ENCODE measurements around the gene HIPK4.

The HIPK4 gene

DNA sequence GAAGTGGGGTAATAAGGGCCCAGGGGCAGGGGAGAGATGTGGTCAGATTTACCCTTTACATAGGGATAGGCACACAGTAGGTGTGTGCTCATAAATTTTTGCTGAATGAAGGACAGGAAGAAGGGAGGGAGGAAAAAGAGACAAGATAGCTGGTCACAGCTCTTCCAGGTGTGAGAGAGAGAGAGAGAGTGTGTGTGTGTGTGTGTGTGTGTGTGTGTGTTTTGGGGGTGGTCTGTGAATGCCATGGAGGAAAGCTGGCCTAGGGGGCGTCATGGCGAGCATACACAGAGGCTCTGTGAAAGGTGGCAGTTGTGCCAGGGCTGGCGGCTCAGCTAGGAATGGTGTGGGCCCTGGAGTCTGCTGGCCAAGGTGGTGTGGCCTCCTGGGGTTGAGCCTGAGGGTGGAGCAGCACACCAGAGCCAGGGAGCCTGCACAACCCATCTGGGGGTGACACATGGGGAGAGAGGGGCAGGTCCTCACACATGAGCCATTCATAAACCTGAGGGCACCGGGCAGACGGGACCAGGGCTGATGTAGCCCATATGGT lies 29.2 kb upstream of the HIPK4 start:
- no peak for TF ChIP-seq SIN3A (IDR thresholded peaks at IDR 0.05; ENCODE audit: borderline replicate concordance, insufficient read depth, low read length)

DNA sequence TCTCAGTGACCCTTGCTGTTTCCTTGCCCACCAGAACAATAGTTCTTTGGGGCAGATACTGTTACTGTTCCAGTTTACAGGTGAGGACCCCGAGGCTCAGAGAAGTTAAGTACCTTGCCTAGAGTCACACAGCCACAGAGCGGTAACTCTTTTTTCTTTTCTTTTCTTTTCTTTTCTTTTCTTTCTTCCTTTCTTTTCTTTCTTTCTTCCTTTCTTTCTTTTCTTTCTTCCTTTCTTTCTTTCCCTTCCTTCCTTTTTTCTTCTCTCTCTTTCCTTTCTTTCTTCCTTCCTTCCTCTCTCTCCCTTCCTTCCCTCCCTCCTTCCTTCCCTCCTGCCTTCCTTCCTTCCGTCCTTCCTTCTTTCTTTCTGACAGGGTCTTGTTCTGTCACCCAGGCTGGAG lies 28.1 kb upstream of the HIPK4 start:
- TF ChIP-seq, protein P1, sequence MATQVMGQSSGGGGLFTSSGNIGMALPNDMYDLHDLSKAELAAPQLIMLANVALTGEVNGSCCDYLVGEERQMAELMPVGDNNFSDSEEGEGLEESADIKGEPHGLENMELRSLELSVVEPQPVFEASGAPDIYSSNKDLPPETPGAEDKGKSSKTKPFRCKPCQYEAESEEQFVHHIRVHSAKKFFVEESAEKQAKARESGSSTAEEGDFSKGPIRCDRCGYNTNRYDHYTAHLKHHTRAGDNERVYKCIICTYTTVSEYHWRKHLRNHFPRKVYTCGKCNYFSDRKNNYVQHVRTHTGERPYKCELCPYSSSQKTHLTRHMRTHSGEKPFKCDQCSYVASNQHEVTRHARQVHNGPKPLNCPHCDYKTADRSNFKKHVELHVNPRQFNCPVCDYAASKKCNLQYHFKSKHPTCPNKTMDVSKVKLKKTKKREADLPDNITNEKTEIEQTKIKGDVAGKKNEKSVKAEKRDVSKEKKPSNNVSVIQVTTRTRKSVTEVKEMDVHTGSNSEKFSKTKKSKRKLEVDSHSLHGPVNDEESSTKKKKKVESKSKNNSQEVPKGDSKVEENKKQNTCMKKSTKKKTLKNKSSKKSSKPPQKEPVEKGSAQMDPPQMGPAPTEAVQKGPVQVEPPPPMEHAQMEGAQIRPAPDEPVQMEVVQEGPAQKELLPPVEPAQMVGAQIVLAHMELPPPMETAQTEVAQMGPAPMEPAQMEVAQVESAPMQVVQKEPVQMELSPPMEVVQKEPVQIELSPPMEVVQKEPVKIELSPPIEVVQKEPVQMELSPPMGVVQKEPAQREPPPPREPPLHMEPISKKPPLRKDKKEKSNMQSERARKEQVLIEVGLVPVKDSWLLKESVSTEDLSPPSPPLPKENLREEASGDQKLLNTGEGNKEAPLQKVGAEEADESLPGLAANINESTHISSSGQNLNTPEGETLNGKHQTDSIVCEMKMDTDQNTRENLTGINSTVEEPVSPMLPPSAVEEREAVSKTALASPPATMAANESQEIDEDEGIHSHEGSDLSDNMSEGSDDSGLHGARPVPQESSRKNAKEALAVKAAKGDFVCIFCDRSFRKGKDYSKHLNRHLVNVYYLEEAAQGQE (IDR thresholded peaks at IDR 0.05; ENCODE audit: insufficient read depth in 1 of 2, low read depth in 2 of 2, low read length in 2 of 2), result no peak
- no peak for TF ChIP-seq SIN3A (IDR thresholded peaks at IDR 0.05; ENCODE audit: borderline replicate concordance, insufficient read depth, low read length)
- TF ChIP-seq TAF1 (IDR thresholded peaks at IDR 0.05; ENCODE audit: borderline replicate concordance, insufficient read depth, low read length), result no peak
- no peak for TF ChIP-seq POLR2AphosphoS5 (IDR thresholded peaks at IDR 0.05; ENCODE audit: low read depth, low read length)
- no peak for TF ChIP-seq FOXP2 (optimal IDR thresholded peaks at IDR 0.05; ENCODE audit: borderline replicate concordance, extremely low read depth, extremely low read length, insufficient read depth)

DNA sequence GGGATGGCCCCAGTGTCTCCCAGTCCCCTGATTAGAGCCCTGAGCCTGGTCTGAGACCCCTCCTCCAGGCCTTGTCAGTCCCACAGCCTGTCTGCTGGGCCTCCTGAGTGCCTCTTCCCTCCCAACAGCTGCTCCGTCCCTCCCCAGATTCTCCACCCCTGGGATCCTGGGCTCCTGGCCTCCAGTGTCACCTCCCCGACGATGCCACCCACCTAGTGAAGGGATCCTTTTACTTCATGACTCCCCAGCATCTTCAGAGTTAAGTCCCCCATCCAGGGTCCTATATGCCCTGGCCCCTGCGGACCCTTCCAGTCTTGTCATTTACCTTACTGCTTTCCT lies 27.6 kb upstream of the HIPK4 start:
- TF ChIP-seq, protein P1 (IDR thresholded peaks at IDR 0.05; ENCODE audit: insufficient read depth in 1 of 2, low read depth in 2 of 2, low read length in 2 of 2), result no peak
- TF ChIP-seq TAF1 (IDR thresholded peaks at IDR 0.05; ENCODE audit: borderline replicate concordance, insufficient read depth, low read length) (no peak), FOXP2 (optimal IDR thresholded peaks at IDR 0.05; ENCODE audit: borderline replicate concordance, extremely low read depth, extremely low read length, insufficient read depth) (no peak), SIN3A (IDR thresholded peaks at IDR 0.05; ENCODE audit: borderline replicate concordance, insufficient read depth, low read length) (no peak), POLR2AphosphoS5 (IDR thresholded peaks at IDR 0.05; ENCODE audit: low read depth, low read length) (no peak)

DNA sequence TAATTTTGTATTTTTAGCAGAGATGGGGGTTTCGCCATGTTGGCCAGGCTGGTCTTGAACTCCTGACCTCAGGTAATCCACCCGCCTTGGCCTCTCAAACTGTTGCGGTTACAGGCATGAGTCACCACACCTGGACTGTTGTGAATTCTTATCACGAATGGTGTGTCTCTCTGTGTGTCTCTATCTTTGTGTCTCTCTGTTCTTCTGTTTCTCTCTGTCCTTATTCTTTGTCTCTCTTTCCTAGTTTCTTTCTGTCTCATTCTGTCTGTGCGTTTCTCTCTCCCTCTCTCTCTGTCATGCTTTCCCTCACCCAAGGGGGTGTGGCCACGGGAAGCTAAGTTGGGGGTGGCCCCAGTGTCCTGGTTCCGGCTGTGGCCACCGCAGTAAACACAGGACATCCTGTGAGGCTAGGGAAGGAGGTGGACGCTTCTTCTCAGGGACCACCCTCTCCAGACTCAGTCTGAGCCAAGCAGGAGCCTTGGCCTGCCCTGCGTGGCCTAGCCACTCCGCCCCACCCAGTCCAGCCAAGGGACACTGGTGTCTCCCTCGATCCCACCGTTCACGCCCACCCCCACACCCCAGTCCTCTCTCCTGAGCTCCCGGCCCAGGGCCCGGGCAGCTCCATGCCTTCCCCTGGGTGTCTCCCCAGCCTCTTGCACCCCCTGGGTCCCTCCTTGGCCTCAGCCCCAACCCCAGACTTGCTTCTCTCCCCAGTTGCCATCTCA lies 27.1 kb upstream of the HIPK4 start:
- TF ChIP-seq POLR2AphosphoS5 (IDR thresholded peaks at IDR 0.05; ENCODE audit: low read depth, low read length) (0 out of 2 replicates have a peak, but pooled peaks have one; percentile 40), FOXP2 (optimal IDR thresholded peaks at IDR 0.05; ENCODE audit: borderline replicate concordance, extremely low read depth, extremely low read length, insufficient read depth) (peak; percentile 100), TAF1 (IDR thresholded peaks at IDR 0.05; ENCODE audit: borderline replicate concordance, insufficient read depth, low read length) (no peak), SIN3A (IDR thresholded peaks at IDR 0.05; ENCODE audit: borderline replicate concordance, insufficient read depth, low read length) (peak; percentile 67; the same call in 1 of the 2 replicates)
- TF ChIP-seq, protein P1 (IDR thresholded peaks at IDR 0.05; ENCODE audit: insufficient read depth in 1 of 2, low read depth in 2 of 2, low read length in 2 of 2), result no peak

DNA sequence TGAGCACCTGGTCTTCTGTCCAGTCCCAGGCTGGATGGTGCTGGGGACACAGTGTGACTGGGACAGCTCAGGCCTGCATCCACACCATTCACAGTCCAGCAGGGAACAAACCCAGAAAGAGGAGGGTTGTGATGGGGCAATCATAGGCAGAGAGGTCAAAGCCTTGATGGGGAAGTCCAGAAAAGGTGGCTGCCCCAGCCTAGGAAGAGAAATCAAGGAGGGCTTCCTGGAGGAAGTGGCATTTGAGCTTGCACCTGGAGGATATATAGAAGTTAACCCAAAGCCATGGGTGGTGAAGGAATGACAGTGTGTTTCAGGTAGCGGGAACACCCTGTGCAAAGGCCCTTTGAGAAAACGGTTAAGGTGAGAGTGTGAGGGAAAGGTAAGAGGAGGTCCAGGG lies 25.8 kb upstream of the HIPK4 start:
- TF ChIP-seq TAF1 (IDR thresholded peaks at IDR 0.05; ENCODE audit: borderline replicate concordance, insufficient read depth, low read length), result no peak
- TF ChIP-seq, protein P1 (IDR thresholded peaks at IDR 0.05; ENCODE audit: insufficient read depth in 1 of 2, low read depth in 2 of 2, low read length in 2 of 2), result no peak
- no peak for TF ChIP-seq FOXP2 (optimal IDR thresholded peaks at IDR 0.05; ENCODE audit: borderline replicate concordance, extremely low read depth, extremely low read length, insufficient read depth)
- no peak for TF ChIP-seq POLR2AphosphoS5 (IDR thresholded peaks at IDR 0.05; ENCODE audit: low read depth, low read length)
- TF ChIP-seq SIN3A (IDR thresholded peaks at IDR 0.05; ENCODE audit: borderline replicate concordance, insufficient read depth, low read length), result no peak
